A549 treated with ZK216348 at 1 μM for 4 hours (cell line): ENCODE measurements around the gene ZNF429. TPM values are rescaled to one million over a fixed set of nuclear protein-coding genes. Genes with fewer than 3 reads are reported as not detected.

ENCODE experiments used
- total RNA-seq: library from RNA; stranded (reverse); fragments of 200-300 nt; extraction: Qiagen RNA extraction; gene quantifications from 5 replicates; pipeline ENCODE4 v1.2.3, GENCODE V29; 2022; ENCODE audit warnings: low read depth

The ZNF429 gene
- not detected in 5 replicates for total RNA-seq

DNA sequence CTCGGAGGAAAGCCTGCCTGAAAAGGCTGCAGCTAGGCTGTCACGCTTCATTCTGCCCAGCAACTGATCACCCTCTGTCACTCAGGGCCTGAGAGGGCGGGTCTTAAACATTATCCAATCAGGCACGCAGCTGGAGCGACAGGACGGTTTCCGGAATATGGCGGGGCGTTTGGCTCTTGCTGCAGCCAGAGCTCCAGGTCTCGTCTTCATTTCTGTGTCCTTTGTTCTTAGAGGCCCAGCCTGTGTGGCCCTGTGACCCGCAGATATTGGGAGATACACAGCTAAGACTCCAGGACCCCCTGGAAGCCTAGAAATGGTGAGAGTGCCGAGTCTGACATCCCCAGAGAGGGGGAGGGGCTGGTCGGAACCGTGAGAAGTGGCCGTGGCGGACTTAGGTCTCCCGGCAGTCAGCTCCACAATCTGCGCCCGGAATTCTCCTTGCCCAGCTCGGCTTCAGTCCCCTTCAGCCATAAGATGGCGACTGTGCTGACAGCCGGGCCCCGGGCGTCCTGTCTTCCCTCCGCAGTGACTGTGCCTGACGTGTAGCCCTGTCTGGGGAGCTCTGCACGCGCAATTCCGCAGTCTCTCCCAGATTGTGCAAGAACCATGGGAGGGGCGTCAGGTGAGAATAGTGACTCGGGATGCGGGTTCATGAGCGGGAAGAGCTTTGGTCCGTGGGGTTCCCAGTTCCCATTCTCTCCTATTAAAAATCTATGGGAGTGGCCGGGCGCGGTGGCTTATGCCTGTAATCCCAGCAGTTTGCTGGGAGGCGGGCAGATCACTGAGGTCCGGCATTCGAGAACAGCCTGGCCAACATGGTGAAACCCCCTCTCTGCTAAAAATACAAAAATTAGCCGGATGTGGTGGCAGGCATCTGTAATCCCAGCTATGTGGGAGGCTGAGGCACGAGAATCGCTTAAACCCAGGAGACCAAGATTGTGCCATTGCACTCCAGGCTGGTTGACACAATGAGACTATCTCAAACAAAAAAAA is at the start of gene ZNF429:
TSS of gene ZNF429 (plus strand) at position 144 of the 993 bp plus-strand sequence. CDS start at position 314, 170 bp downstream.

Other genes with a start within 250 kb of the ZNF429 start
- gene ZNF708, start 176.2 kb upstream of the ZNF429 start, total RNA-seq = 0.55 to 1.5 TPM (median 1.1 TPM) in 5 replicates
- 0.51 to 1.0 TPM (median 0.66 TPM) in 5 replicates for gene ZNF738, start 146.6 kb upstream of the ZNF429 start, total RNA-seq
- gene ZNF493, start 108.5 kb upstream of the ZNF429 start, total RNA-seq = 0.19 to 0.25 TPM in 2 of 5 replicates, not detected in the others